Vein endothelial cell (primary cell): ENCODE data around the gene IRF7. TPM values are rescaled to one million over a fixed set of nuclear protein-coding genes. Genes with fewer than 3 reads are reported as not detected.
A peak's percentile ranks its signal among the peaks of the same experiment; 100 is the strongest.

ENCODE experiments used
- small RNA-seq: library from RNA; depleted of rRNA; stranded (forward); fragments of <200 nt; gene quantifications from one replicate; pipeline ENCODE3, GENCODE V24; 2012
- total RNA-seq: library from RNA; depleted of rRNA; stranded (reverse); fragments of >200 nt; gene quantifications from 2 replicates; pipeline ENCODE4 v1.2.3, GENCODE V29; 2012

IRF7 gene
- total RNA-seq: 11.2 and 14.0 TPM in 2 replicates

DNA sequence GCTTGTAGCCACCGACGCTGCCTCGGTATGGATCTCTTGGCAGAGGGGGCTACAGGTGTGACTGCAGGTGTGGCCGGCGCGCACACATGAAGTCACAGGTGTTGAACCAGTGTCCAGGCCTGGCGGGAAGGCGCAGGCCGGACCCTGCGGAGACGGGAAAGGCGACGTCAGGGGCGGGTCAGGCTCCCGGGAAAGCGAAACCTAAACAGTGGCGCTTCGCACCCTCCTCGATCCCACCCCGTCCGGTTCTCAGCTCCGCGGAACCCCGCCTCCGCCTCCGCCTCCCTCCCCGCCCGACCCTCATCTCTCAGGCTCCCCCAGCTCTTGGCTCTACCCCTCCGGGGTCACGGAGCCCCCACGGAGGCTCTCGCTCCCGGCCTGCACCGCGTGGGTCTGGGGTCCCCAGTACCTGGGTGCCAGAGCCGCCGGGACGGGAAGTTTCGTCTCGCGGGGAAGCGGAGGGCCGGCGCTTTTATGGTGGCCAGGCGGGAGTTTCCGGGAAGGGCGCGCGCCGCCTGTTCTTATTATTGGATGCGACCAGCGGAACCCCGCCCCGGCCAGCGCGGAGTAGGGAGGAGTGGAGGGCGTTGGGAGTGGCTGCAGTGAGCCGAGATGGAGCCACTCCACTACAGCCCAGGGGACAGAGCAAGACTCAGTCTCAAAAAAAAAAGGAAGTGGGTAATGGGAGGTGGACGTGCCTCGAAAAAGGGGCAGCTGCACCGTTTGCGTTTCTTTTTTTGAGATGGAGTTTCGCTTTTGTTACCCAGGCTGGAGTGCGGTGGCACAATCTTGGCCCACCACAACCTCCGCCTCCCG lies at the start of gene IRF7:
TSS of gene IRF7 (minus strand) at position 447 of the 816 bp plus-strand sequence. CDS start 586 bp downstream, outside the sequence.

DNA sequence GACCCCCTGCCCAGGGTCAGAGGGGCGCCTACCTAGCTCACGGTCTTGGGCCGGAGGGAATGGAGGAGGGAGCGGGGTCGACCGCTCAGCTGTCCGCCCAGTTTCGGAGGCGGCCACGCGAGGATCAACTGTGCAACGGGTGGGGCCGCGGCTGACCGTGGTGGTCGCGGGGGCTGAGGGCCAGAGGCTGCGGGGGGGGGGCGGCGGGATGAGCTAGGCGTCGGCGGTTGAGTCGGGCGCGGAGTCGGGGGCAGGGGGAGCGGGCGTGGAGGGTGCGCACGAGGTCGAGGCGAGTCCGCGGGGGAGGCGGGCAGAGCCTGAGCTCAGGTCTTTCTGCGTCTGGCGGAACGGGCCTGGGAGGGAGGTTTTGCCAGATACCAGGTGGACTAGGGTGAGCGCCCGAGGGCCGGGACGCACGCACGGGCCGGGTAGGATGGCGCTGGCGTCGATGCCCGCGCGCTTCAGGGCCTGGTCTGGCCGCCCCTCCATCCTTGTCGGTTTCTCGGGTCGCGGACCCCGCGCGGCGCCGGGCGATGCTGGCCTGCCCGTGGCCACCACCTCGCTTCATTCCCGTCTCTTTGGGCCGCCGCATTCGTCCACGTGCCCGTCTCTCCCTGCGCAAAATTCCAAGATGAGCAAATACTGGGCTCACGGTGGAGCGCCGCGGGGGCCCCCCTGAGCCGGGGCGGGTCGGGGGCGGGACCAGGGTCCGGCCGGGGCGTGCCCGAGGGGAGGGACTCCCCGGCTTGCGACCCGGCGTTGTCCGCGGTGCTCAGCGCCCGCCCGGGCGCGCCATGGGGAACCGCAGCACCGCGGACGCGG lies 21.0 kb upstream of the IRF7 start, which contains the start of gene DRD4:
TSS of gene DRD4 (plus strand) at position 759 of the 822 bp plus-strand sequence. CDS start at position 795, 36 bp downstream.

DNA sequence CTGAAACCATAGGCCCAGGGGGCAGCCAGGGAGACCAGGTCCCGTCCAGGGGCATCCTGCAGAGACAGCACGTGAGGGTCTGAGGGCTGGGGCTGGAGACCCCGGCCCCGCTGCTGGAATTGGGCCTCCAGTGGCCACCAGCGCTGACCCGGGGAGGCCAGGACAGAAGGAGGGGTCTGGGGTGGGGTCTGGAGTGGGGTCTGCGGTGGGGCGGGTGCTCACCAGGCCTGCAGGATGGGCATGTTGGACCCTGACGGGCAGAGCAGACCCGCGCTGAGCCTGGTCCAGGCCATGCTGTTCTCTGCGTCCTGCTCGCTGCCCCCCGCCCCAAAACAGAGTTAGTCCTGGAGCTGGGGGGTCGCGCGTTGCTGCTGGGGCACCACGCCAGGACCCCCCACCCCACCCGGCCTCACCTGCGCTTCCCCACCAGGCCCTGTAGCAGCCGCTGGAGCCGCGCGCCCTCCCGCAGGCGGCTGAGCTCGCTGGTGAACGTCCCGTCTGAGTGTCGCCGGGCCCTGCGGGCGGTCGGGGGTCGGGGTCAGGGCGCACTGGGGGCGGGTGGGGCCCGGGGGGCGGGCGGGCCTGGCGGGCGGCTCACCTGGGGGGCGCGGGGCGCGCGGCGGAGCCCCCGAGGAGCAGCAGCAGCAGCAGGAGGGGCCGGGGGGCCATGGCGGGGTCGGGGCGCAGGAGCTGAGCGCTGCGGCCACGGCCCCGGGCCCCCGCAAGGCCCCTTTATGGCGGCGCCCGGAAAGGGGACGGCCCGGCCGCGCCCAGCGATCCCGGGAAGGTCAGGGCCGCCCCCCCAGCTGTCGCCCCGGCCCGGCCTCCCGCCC lies 10.9 kb upstream of the IRF7 start, which contains the start of gene SCT:
TSS of gene SCT (minus strand) at position 707 of the 833 bp plus-strand sequence. CDS start at position 669, 38 bp downstream.

DNA sequence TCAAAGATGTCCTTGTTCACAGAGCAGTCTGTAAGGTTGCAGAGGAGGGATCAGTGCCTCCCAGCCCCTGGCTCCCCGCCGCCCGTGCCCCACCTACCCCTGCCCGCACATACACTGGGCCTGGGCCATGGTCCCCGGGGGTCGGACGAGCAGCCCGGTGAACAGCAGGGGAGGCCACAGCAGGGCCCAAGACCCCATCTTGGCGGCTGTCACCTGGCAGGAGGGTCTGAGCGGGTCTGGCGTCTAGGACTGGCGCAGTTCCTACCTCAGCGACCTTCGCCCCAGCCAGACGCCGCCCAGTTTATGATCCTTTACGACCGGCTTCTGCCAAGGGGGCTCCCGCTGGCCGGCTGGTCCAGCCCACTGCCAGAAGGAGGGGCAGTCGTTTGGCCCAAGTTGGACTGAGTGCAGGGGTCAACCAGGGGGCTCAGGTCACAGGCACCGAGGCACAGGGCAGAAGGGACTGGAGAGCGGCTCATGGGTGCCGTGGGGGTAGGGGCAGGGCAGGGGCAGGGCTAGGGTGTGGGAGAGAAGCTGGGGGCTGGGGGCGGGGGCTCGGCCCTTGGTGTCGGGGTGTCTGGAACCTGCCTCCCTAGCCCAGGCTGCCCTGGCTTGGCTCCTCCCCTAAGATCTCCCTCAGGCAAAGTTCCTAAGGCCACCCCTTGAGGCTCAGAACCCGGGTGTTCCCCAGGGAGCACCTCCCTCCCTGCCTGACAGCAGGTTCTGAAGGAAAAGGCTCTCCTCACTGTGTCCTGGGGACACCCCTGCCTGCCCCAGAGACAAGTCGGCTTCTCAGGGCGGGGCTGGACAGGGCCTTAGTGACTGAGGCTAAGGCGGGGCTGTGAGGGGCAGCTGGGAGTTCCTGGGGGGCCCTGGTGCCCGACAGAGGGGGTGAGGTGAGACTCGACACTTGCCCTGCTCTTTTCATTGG lies 9.2 kb upstream of the IRF7 start, which contains the start of gene CDHR5:
TSS of gene CDHR5 (minus strand) at position 251 of the 931 bp plus-strand sequence. CDS start at position 198, 53 bp downstream.

DNA sequence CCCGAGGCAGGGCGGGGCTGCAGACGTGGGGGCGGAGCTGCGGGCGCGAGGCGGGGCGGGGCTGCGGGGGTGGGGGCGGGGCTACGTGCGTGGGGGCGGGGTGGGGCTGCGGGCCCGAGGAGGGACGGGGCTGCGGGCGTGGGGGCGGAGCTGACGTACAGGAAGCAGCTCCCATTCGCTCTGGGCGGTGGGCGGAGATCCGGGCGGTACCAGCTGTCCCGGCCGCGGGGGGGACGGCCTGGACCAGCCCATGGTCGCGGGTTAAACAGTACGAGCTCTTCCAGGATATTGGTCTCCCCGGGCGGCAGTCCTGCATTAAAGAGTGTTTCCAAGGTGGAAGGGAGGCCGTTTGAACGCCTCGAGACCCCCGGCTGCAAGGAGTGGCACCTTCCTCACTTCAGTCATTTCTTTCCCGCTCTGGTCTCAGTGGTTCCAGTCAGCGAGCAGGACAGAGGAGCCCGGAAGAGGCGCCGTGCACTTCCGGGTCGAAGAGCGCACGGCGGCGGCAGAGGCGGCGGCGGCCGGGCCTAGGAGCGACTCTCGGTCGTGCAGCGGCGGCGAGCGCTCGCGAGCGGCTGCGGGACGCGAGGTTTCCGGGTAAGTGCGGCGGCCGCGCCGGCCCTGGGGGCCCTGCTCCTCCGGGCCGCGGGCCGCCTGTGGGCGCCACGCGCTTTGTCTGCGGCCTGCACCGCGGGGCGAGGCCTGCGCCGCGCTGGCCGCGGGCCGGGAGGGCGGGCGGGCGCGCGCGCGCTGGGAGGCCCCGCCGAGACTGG lies 39.6 kb downstream of the IRF7 start, which contains the start of gene PHRF1:
TSS of gene PHRF1 (plus strand) at position 475 of the 773 bp plus-strand sequence. CDS start 5,043 bp downstream, outside the sequence.

Small RNA genes lying within 50 kb of the gene (small RNA-seq; reads per million reads assigned to genes)
- 27.9 reads per million, percentile 98 among the genes with 10 or more reads in this experiment for gene MIR210

Other genes starting within 250 kb of the IRF7 start
- gene B4GALNT4, start 246.5 kb downstream of the IRF7 start, total RNA-seq: 2.3 and 2.6 TPM in 2 replicates
- 0.65 and 0.86 TPM in 2 replicates for gene PKP3, start 221.7 kb downstream of the IRF7 start, total RNA-seq
- gene SIGIRR, start 201.0 kb downstream of the IRF7 start, total RNA-seq: 49.6 and 60.1 TPM in 2 replicates
- 0.33 and 0.48 TPM in 2 replicates for gene ANO9, start 173.9 kb downstream of the IRF7 start, total RNA-seq
- 35.2 and 37.9 TPM in 2 replicates for gene PTDSS2, start 165.7 kb downstream of the IRF7 start, total RNA-seq
- gene RNH1, start 108.7 kb downstream of the IRF7 start, total RNA-seq: 211 and 222 TPM in 2 replicates
- gene HRAS, start 80.4 kb downstream of the IRF7 start, total RNA-seq: 42.5 and 50.5 TPM in 2 replicates
- 0.57 and 1.3 TPM in 2 replicates for gene LRRC56, start 78.4 kb downstream of the IRF7 start, total RNA-seq
- 1.9 and 2.6 TPM in 2 replicates for gene LMNTD2, start 55.2 kb downstream of the IRF7 start, total RNA-seq
- gene RASSF7, start 55.0 kb downstream of the IRF7 start, total RNA-seq: 17.1 and 18.0 TPM in 2 replicates
- 35.8 and 43.8 TPM in 2 replicates for gene PHRF1, start 39.5 kb downstream of the IRF7 start, total RNA-seq
- gene CDHR5, start 9.0 kb upstream of the IRF7 start, total RNA-seq: not detected in 2 replicates
- not detected in 2 replicates for gene SCT, start 11.2 kb upstream of the IRF7 start, total RNA-seq
- gene DRD4, start 21.3 kb upstream of the IRF7 start, total RNA-seq: not detected in 2 replicates
- 59.0 and 85.3 TPM in 2 replicates for gene DEAF1, start 79.3 kb upstream of the IRF7 start, total RNA-seq
- gene TMEM80, start 79.9 kb upstream of the IRF7 start, total RNA-seq: 8.9 and 11.8 TPM in 2 replicates
- 2.5 and 3.9 TPM in 2 replicates for gene EPS8L2, start 90.3 kb upstream of the IRF7 start, total RNA-seq
- gene TALDO1, start 131.5 kb upstream of the IRF7 start, total RNA-seq: 155 and 170 TPM in 2 replicates
- gene GATD1, start 161.5 kb upstream of the IRF7 start, total RNA-seq: 61.2 and 65.3 TPM in 2 replicates
- gene CEND1, start 174.1 kb upstream of the IRF7 start, total RNA-seq: under 0.01 and 0.10 TPM in 2 replicates
- gene SLC25A22, start 182.3 kb upstream of the IRF7 start, total RNA-seq: 13.7 and 15.6 TPM in 2 replicates
- gene PIDD1, start 189.3 kb upstream of the IRF7 start, total RNA-seq: 12.8 and 14.0 TPM in 2 replicates
- 227 and 292 TPM in 2 replicates for gene RPLP2, start 194.0 kb upstream of the IRF7 start, total RNA-seq
- 43.3 and 59.4 TPM in 2 replicates for gene PNPLA2, start 203.0 kb upstream of the IRF7 start, total RNA-seq
- gene CRACR2B, start 212.0 kb upstream of the IRF7 start, total RNA-seq: 9.2 and 12.7 TPM in 2 replicates
- gene CD151, start 217.0 kb upstream of the IRF7 start, total RNA-seq: 453 and 470 TPM in 2 replicates
- 77.9 and 79.4 TPM in 2 replicates for gene POLR2L, start 226.6 kb upstream of the IRF7 start, total RNA-seq
- 108 and 137 TPM in 2 replicates for gene TSPAN4, start 226.9 kb upstream of the IRF7 start, total RNA-seq